ENCODE measurements around the gene DDX28. TPM values are rescaled to one million over a fixed set of nuclear protein-coding genes. Genes with fewer than 3 reads are reported as not detected.

Gene DDX28
- total RNA-seq, 1 experiment from 2014 or later, result 16.0 TPM

DNA sequence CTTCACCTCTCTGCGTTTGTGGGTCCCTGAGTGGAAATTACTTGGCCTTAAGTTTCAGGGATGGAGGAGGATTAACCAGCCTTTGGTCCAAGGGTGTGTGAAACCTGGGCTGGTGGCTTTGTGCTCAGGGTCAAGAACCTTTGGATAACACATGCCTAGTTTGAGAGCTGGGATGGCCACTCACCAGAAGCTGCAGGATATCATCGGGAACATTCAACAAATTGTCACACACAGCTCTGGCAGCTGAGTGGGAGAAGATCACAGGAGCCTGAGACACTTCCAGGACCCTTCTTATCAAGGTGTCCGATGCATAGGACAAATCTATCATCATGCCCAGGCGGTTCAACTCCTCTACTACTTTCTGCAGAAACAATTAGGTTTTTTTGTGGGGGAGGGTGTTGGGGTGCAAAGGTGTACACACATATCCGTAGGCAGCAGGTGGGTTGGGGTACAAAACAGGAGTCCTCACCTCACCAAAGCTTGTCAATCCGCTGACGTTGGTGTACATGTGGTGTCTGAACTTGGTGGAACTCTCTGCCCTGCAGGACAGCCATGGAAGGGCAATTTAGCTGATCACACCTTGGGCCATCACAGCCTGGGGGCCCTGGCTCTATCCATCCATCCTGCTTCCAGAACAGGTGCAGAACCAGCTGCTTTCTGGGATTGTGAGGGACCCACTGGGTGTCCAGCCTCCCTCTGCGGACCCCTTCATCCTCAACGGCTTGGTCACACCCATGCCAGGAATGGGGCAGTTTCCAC lies 45.4 kb downstream of the DDX28 start:
- no peak for TF ChIP-seq EZH2 (IDR thresholded peaks at IDR 0.05; ENCODE audit: borderline replicate concordance, low read depth, low read length, poor library complexity, severe bottlenecking)
- TF ChIP-seq, protein P1, sequence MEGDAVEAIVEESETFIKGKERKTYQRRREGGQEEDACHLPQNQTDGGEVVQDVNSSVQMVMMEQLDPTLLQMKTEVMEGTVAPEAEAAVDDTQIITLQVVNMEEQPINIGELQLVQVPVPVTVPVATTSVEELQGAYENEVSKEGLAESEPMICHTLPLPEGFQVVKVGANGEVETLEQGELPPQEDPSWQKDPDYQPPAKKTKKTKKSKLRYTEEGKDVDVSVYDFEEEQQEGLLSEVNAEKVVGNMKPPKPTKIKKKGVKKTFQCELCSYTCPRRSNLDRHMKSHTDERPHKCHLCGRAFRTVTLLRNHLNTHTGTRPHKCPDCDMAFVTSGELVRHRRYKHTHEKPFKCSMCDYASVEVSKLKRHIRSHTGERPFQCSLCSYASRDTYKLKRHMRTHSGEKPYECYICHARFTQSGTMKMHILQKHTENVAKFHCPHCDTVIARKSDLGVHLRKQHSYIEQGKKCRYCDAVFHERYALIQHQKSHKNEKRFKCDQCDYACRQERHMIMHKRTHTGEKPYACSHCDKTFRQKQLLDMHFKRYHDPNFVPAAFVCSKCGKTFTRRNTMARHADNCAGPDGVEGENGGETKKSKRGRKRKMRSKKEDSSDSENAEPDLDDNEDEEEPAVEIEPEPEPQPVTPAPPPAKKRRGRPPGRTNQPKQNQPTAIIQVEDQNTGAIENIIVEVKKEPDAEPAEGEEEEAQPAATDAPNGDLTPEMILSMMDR (conservative IDR thresholded peaks at IDR 0.05; ENCODE audit: low read depth, low read length), result no peak
- H3K4me3 ChIP-seq (ENCODE audit: low read depth, low read length, poor library complexity, severe bottlenecking), result no peak overlapping the region
- H3K27ac ChIP-seq (ENCODE audit: low read depth, low read length, poor library complexity, severe bottlenecking), result no peak overlapping the region
- no TSS peak for BruUV-seq (replicated peaks)
- ChIA-PET CTCF (no interaction called here), POLR2A (ENCODE audit: low non-redundant PET) (no interaction called here)
- no peak for DNase-seq (ENCODE audit: low spot score)
- H3K9me3 ChIP-seq (ENCODE audit: low read depth, low read length, poor library complexity, severe bottlenecking), result no peaks in the 10 kb centered on the region
- no peaks in the 10 kb centered on the region for H3K4me1 ChIP-seq (ENCODE audit: insufficient read depth, low read length, poor library complexity, severe bottlenecking)
- intact Hi-C loops (cut with micrococcal nuclease; ENCODE audit: unreplicated experiment), result no loop called here
- no peaks in the 10 kb centered on the region for H3K27me3 ChIP-seq (replicated peaks; ENCODE audit: insufficient read depth, low read depth, low read length, poor library complexity)
- no peaks in the 10 kb centered on the region for H3K36me3 ChIP-seq (ENCODE audit: insufficient read depth, low read length, poor library complexity, severe bottlenecking)

DNA sequence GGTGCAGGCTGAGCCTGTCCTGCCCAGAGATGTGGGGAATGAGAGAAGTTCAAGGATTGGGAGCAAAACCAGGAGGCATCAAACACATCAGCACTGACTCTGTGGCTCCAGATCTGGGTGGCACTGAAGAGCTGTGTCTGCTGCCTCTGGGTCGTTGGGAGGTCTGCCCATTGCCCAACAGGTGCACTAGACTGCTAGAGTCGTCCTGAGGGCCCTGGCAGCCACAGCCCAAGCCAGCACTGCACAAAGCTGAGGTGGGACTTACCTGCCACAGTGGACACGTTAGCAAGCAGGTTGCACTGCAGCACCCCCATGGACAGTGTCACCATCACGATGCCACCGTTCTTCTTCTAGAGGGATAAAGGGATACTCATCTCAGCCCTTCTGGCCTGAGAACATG lies 46.0 kb downstream of the DDX28 start:
- no peak overlapping the region for H3K27ac ChIP-seq (ENCODE audit: low read depth, low read length, poor library complexity, severe bottlenecking)
- H3K4me3 ChIP-seq (ENCODE audit: low read depth, low read length, poor library complexity, severe bottlenecking), result no peak overlapping the region
- BruUV-seq (replicated peaks), result no TSS peak
- H3K9me3 ChIP-seq (ENCODE audit: low read depth, low read length, poor library complexity, severe bottlenecking), result no peaks in the 10 kb centered on the region
- POLR2A ChIA-PET (ENCODE audit: low non-redundant PET), result no interaction called here
- DNase-seq (ENCODE audit: low spot score), result no peak
- H3K4me1 ChIP-seq (ENCODE audit: insufficient read depth, low read length, poor library complexity, severe bottlenecking), result no peaks in the 10 kb centered on the region
- CTCF ChIA-PET, result no interaction called here
- TF ChIP-seq EZH2 (IDR thresholded peaks at IDR 0.05; ENCODE audit: borderline replicate concordance, low read depth, low read length, poor library complexity, severe bottlenecking), result no peak
- TF ChIP-seq, protein P1 (conservative IDR thresholded peaks at IDR 0.05; ENCODE audit: low read depth, low read length), result no peak
- no peaks in the 10 kb centered on the region for H3K36me3 ChIP-seq (ENCODE audit: insufficient read depth, low read length, poor library complexity, severe bottlenecking)
- H3K27me3 ChIP-seq (replicated peaks; ENCODE audit: insufficient read depth, low read depth, low read length, poor library complexity), result no peaks in the 10 kb centered on the region
- intact Hi-C loops (cut with micrococcal nuclease; ENCODE audit: unreplicated experiment), result no loop called here

DNA sequence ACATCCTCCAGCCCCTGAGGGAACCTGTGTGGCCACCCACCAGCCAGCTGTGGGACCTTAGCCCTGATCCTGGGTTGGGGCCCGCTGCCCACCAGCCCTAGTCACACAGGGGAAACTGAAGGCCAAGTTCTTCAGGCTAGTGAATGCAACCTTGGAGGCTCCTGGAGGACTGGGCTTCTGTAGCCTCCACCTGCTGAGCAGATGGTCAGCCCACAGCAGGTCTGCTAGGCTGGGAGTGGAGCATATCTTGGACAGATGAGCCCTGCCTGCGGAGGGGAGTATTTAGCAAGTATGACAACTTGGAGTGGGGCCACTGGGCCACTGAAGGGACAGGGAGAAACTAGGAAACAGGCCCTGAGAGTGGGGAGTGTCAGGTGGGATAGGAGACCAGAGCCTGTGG lies 46.8 kb downstream of the DDX28 start:
- no peak for TF ChIP-seq EZH2 (IDR thresholded peaks at IDR 0.05; ENCODE audit: borderline replicate concordance, low read depth, low read length, poor library complexity, severe bottlenecking)
- TF ChIP-seq, protein P1 (conservative IDR thresholded peaks at IDR 0.05; ENCODE audit: low read depth, low read length), result no peak
- Histone ChIP-seq H3K4me1 (ENCODE audit: insufficient read depth, low read length, poor library complexity, severe bottlenecking) (no peaks in the 10 kb centered on the region), H3K27ac (ENCODE audit: low read depth, low read length, poor library complexity, severe bottlenecking) (no peak overlapping the region), H3K4me3 (ENCODE audit: low read depth, low read length, poor library complexity, severe bottlenecking) (no peak overlapping the region), H3K27me3 (replicated peaks; ENCODE audit: insufficient read depth, low read depth, low read length, poor library complexity) (no peaks in the 10 kb centered on the region), H3K36me3 (ENCODE audit: insufficient read depth, low read length, poor library complexity, severe bottlenecking) (no peaks in the 10 kb centered on the region), H3K9me3 (ENCODE audit: low read depth, low read length, poor library complexity, severe bottlenecking) (no peaks in the 10 kb centered on the region)
- BruUV-seq (replicated peaks), result no TSS peak
- ChIA-PET POLR2A (ENCODE audit: low non-redundant PET) (no interaction called here), CTCF (no interaction called here)
- DNase-seq (ENCODE audit: low spot score), result no peak
- intact Hi-C loops (cut with micrococcal nuclease; ENCODE audit: unreplicated experiment), result no loop called here
